Stimulated activated CD8-positive, alpha-beta memory T cell treated with anti-CD3 and anti-CD28 coated beads, Interleukin-2, amount 100 ng/mL, for 1 hour (primary cell): ENCODE data around the gene ZBTB32.

ENCODE experiments used
- DNase-seq, 2 donors: peaks; one replicate each; pipeline ENCODE4 v3.0.0-alpha.2; 2020; ENCODE audit warnings: low read depth in 2 of 2

ZBTB32 gene

DNA sequence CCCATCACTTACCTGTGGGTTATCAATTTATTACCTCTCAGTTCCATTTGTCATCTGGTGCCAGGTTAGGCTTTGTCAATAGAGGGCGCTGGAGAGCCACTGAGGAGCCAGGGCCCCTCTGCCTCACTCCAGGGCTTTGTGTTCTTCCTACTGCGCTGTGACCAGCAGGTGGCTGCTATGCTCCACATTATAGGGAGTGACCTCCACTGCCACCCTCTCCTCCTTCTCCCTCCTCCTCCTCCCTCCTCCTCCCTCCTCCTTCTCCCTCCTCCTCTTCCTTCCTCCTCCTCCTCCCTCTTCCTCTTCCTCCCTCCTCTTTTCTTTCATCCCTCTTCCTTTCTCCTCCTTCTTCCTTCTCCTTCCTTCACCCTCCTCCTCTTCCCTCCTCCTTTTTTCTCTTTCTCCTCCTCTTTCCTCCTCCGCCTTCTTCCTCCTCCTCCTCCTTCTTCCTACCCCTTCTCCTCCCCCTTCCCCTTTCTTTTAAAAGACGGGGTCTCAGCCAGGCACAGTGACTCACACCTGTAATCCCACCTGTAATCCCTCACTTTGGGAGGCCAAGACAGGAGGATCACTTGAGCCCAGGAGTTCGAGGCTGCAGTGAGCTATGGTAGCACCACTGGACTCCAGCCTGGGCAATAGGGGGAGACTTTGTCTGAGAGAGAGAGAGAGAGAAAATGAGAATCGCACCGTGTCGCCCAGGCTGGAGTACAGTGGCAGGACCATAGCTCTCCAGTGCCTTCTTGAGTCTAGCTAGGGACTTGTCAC, 10.3 kb upstream of the ZBTB32 start:
- DNase-seq, result peak; percentile 80 to 82

DNA sequence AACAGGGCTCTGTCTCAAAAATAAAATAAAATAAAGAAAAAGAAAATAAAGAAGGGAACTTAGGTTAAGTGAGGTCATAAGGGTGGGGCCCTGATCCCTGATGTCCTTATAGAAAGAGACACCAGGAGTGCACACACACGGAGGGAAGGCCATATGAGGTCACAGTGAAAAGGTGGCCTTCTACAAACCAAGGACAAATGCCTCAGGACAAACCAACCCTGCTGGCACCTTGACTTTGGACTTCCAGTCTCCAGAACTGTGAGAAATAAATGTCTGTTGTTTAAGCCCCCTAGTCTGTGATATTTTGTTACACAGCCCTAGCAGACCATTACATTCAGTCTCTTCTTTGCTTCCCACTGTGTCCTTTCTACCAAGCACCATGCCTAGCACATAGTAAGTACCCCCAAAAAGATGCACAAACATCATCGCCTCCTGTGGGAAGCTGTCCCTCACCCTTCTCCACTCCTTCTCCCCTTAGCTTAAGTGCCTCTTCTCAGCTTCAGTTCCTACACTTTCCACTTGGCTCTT, 8.4 kb upstream of the ZBTB32 start:
- no peak for DNase-seq

DNA sequence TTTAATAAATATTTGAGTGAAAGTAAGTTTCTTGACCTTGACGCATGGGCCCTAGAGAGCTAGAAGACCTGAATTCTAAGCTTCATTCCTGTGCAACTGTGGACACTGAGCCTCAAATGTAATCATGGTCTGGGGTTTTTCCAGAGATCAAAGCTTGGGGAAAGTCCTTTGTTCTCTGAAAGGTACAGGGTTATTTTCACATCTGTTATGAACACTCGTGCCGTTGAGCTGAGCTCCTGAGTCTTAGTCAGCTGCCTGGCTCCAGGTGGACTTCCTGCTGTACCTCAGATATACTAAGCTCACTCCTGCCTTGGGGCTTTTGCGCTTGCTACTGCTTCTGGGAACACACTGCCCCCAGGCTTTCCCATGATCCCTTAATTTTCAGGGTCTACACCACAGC, 7.5 kb upstream of the ZBTB32 start:
- no peak for DNase-seq

DNA sequence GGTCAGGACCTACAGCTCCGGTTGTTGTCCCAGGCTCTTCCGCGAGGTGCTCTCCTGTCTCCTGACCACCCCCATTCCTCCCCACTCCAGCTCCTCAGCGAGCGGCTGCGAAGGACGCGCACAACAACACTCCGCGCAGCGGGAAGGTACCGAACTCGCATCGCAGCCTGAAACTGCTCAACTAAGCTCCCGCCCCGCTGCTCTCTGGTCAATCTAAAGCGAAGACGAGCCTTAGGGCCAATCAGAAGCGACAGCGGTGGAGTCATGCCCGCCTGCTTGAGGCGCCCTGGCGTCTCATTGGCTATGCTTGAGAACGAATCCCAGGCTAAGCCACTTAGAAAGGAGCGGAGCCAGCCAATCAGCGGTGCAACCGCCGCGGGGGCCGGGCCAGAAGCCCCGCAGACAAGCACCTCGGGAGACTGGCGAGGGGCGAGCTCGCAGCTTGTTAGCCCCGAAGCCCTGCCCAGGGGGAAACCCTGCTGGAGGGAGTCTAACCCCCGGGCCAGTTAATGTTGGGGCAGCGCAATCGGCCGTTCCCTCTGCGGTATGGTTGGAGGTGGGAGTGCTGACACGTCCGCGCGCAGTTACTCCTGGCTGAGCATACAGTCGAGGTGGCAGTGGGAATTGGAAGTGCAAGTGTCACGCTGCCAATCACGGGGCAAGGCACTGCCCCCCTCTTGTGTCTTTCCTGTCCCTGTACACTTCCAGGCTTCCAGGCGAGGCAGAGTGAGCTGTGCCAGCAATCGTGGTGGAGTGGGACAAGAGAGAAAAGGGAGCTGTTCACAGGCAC, 1.9 kb upstream of the ZBTB32 start:
- peak; percentile 81 to 89 for DNase-seq

DNA sequence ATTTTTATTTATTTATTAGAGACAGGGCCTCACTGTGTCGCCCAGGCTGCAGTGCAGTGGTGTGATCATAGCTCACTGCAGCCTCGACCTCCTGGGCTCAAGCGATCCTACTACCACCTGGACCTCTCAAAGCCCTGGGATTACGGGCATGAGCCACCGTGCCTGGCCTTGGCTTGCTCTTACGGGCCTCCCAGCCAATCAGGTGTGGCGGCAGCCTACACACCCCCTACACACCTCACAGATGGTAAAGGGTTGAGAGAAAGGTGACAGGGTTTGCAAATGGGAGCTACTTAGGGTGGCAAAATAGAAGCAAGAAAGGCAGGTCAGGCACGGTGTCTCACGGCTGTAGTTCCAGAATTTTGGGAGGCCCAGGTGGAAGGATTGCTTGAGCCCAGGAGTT, 1.0 kb upstream of the ZBTB32 start:
- no peak for DNase-seq

DNA sequence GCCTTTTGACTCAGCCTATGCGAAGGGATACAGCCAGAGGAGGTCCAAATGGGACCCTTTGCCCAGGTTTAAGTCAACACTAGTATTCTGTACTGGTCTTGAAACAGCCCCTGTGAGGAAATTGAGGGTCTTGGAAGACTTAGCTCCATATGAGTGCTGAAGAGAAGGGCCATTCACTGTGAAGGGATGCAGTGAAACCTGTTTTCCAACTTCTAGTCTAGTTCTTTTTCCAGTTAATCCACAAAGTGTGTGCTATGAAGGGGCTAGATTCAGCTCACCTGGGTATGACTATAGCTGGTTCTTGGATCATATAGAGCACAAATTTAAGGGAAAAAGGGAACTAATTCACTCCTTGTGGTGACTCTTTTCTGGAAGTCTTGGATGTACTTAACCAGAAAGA, 4.0 kb downstream of the ZBTB32 start:
- DNase-seq, result no peak

DNA sequence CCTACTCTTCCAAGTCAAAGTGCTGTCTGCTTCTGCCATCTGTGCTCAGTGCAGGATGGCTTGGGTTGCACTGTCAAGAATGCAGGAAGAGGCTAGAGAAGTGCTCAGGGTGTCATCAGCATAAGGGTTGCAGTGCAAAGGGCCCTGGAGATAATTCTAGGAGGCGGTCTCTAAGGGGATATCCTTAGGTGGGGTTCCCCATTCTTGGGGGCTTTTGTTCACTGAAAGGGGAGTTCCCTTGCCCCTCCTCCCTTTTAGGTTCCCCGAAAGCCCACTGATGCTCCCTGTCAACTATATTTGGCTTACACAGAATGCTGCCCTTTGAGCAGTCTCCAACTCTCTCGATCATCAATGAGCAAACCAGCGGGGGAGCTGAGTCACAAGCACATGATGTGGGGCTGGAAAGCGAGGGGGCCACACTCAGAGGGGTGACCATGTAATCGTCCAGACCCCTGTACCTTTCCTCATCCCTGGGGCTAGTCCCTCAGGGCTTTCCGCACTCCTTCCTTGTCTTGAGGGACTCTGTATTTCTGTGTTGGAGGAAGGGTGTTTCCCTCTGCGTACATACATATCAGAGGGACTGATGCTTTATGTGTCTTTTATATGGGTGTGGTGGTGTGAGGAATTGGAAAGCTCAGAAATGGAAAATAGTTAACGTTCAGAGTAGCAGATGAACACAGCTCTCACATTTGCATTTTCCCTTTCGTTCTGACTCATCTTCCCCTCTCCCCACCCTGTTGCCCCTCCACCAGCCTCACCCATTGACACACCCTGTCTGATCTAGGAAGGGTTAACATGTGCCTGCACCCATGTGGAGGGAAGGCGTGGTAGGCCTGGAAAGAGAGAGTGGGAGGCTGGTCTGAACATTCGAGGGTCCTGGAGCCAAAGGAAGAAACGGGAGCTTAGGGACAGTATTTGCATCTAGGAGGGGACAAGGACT, 6.7 kb downstream of the ZBTB32 start:
- no peak for DNase-seq

DNA sequence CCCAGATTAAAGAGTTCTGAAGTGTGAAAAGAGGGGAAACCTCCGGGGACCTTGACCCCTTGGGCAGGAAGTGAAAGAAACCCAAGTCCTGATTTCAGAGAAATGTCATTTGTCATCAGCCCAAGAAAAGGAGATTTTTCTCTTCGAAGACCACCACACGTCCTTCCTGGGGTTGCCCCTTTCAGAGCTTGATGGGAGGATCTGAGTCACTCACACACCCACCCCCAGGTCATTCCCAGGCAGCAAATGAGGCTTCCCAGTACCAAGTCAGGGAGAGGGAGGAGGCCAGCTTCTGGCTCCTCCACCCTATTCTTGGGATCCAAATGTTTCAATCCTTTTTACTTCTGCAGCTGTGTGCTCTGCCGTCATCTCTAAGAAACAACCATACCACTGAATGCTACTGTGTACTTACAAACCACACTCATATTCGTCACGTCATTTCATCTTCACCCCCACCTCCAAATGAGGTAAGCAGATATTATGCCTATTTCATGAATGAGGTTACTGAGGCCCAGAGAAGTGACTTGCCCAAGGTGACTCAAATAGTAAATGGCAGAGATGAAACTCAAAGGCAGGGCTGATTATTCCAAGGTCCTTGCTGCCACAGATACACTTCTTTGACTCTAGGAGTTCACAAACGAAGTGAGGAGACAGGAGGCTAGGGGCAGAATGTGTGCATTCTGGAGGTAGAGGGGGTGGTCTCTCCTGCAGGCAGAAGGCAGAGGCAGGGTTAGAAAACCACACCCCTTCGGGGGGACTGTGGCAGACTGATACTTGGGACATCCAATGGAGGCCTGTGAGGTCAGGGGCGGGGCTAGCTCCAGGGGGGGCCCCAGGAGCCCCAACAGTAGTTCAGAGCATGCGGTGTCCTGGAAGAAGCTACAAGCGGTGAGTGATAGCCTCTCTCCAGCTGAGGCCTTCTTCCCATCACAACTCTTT, 8.5 kb downstream of the ZBTB32 start:
- DNase-seq, result no peak

DNA sequence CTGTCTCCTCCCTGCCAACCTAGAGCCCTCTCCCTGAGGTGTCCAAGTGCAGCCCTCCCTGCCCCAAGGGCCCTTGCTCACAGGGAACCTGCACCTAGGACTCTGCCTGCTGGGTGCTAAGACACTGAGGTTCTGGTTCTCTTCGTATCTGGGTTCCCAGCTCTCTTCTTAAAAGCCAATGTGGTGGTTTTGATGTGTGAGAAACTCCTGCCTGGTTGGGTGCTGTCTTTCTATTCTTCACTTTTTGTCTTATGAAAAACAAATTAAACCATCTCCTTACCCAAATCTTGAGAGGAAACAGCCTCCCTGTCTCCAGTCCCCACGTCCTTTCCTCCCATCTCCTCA, 9.1 kb downstream of the ZBTB32 start:
- no peak for DNase-seq

DNA sequence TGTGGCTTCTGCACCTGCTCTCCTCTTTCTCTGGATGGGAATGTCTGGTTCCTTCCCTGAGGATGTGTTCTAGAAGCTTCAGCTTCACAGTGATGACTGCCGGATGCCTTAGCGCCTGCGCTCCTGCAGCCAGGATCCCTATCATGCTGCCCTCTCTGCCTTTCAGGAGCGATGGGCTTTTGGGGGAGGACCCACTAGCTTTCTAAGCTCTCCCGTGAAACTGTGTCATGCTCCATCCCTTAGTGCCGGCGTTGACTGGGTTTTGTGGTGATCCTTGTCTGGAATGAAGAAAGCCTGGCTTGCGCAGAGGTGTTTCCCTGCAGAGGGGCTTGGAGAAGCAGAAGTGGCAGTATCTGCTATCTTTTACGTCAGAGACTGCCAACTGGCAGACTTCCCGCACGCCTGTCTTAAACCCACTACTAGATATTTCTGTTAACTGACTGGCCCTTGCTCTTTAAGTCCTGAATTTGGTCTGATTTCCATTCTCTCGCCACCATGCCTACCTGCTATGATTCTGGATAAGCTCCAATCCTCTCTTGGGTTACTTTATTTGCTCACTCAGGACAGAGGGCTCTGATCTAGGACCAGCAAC, 9.6 kb downstream of the ZBTB32 start:
- no peak for DNase-seq

DNA sequence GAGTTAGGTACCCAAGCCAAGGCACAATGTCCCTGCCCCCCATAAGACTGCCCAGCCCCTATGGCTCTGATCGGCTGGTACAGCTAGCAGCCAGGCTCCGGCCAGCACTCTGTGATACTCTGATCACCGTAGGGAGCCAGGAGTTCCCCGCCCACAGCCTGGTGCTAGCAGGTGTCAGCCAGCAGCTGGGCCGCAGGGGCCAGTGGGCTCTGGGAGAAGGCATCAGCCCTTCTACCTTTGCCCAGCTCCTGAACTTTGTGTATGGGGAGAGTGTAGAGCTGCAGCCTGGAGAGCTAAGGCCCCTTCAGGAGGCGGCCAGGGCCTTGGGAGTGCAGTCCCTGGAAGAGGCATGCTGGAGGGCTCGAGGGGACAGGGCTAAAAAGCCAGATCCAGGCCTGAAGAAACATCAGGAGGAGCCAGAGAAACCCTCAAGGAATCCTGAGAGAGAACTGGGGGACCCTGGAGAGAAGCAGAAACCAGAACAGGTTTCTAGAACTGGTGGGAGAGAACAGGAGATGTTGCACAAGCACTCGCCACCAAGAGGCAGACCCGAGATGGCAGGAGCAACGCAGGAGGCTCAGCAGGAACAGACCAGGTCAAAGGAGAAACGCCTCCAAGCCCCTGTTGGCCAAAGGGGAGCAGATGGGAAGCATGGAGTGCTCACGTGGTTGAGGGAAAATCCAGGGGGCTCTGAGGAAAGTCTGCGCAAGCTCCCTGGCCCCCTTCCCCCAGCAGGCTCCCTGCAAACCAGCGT, 10.4 kb downstream of the ZBTB32 start:
- no peak for DNase-seq

DNA sequence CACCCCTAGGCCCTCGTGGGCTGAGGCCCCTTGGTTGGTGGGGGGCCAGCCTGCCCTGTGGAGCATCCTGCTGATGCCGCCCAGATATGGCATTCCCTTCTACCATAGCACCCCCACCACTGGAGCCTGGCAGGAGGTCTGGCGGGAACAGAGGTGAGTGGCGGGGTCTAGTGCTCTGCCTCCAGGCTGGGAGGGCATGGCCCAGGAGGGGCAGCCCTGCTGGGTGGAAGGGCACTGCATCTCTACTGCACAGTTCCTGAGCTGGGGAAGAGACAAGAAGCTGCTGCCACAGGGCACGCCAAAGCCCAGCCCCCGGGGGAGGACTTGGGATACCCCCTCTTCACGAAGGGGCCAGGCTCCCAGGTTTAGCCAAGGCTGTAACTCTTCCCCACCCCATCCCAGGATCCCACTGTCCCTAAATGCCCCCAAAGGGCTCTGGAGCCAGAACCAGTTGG, 11.0 kb downstream of the ZBTB32 start:
- no peak for DNase-seq

DNA sequence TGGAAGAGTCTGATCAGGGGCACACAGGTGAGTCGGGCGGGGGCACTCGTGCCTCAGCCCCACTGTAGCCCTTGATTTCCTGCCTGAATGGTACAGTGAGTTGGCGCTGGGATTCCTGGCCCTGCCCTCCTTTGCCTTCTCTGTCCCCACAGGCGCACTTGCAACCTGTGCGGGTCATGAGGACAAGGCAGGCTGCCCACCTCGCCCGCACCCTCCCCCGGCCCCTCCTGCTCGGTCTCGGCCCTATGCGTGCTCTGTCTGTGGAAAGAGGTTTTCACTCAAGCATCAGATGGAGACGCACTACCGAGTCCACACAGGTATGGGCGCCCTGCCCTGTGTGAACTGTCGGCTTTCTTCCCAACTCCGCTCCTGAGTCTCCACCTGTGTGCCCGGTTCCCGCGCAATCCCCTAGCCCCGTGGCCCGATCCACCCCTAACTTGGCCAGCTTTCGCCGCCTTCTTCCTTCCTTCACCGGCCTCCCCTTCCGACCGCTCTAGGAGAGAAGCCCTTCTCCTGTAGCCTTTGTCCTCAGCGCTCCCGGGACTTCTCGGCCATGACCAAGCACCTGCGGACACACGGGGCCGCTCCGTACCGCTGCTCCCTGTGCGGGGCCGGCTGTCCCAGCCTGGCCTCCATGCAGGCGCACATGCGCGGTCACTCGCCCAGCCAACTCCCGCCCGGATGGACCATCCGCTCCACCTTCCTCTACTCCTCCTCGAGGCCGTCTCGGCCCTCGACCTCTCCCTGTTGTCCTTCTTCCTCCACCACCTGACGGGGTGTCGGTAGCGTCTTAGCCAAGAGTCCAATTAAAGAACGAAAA, 11.8 kb downstream of the ZBTB32 start:
- DNase-seq, result no peak

DNA sequence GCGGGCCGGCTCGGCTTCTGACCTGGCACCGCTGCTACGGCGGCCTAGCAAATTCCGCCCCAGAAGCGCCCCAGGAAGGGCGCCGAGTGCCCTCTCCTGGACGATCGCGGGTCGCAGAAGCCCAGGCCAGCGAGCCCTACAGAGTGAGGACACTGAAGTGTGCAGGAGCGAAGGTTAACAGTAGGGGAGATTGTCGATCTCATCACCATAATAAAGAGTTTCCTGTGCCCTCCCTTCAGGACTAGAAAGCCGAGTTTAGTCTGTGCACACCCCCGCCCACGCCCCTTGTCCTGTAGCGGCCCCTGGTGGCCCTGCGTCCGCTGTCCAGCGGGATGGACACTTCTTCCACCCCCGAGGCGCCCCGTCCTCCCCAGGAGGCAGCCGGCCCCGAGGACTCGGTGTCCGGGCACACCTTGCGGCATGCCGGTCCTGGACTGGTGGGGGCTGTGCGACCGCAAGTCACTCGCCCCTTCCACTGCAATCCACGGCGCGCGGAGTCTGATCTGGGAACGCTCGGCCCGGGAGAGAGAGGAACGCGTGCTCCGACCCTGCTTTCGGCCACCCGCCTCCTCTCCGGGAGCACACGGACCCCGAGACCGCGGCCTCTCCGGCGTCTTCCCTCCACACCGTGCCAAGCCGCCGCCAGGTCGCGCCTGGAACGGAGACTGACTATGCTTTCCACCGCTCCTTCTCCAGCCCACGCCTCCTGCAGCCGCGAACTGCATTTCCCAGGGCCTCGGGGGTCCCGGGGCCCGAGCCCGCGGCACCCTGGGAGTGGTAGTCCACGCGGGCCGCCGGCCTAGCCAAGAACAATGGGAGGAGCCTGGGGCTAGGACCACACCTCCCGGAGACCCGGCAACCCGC, 12.7 kb downstream of the ZBTB32 start:
- peak; percentile 87 to 94 for DNase-seq

DNA sequence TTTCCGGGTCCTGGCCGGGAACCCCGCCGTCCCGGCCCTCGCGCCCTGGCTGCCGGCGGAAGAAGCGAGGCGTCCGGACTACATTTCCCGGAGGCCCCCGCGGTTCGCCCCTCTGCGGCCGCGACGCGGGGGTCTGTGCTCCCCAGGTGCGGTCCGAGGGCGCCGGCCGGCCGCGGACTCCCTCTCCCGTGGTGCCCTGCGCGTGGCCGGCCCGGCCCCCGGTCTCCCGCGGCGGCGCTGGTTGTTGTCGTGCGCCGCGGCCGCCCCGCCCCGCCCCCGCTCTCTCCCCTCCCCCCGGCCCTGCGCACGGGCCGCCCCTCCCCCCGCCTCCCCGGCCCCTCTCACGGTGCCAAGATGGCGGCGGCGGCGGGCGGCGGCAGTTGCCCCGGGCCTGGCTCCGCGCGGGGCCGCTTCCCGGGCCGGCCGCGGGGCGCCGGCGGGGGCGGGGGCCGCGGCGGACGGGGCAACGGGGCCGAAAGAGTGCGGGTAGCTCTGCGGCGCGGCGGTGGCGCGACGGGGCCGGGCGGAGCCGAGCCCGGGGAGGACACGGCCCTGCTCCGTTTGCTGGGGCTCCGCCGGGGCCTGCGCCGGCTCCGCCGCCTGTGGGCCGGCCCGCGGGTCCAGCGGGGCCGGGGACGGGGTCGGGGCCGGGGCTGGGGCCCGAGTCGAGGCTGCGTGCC, 13.4 kb downstream of the ZBTB32 start, which contains the start of gene KMT2B:
Gene KMT2B (plus strand): TSS at position 339 of the 680 bp plus-strand sequence. CDS start 16 bp downstream, at position 355.
- DNase-seq, result peak in 1 of 2 donors; percentile 42

DNA sequence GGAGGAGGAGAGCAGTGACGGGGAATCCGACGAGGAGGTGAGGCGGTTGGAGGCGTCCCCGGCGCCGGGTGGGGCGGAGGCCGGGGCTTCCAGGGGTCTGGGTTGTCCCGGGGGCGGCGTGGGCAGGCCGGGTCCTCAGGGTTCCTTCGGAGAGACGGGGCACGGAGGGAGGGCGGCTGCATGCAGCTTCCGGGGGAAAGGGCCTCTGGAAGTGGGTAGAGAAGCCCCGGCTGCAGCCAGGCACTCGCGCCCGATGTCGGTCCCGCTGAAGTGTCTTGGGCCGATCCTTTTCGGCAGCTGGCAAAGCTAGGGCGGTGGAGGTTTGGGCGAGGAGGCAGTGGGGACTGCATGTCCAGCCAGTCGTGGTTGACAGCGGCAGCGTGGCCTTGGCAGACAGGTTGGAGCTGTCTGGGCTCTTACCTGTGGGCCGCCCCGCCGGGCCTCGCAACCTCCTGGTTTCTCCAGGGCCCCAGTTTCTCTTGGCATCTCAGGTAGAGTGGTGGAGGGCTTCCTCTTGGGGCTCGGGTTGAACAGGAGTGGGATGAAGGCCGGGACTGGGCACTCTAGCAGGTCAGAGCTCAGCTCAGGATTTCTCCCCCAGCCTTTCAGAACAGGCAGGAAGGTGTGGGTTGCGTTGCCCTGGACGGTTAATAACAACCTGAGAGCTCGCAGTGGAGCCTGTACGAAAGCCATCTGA, 14.1 kb downstream of the ZBTB32 start:
- DNase-seq, result no peak
